Fibroblast of pulmonary artery (primary cell): Measurements from ENCODE around the gene FAM161A.

Experiments
- DNase-seq: peaks from one replicate; pipeline ENCODE4 v3.0.0-alpha.2; 2010; ENCODE audit warnings: low read depth
- H3K4me3 ChIP-seq: replicated peaks from 2 replicates; pipeline ENCODE4 v1.5.1; 2011; ENCODE audit warnings: low read depth, mild to moderate bottlenecking, control low read depth, low read length, moderate library complexity
- CTCF ChIP-seq: IDR thresholded peaks from 2 replicates; pipeline ENCODE4 v1.5.1; 2011; ENCODE audit warnings: mild to moderate bottlenecking, control low read depth, low read length, inconsistent platforms; ENCODE audit errors: missing control alignments

Gene FAM161A

GRCh38 chr2:61789807-61790602 lies 63.9 kb downstream of the FAM161A start:
- DNase-seq: no peak
- TF ChIP-seq CTCF: no peak

GRCh38 chr2:61787941-61788563 lies 65.8 kb downstream of the FAM161A start:
- TF ChIP-seq CTCF: no peak
- DNase-seq: no peak
- H3K4me3 ChIP-seq: no peak overlapping the region

More at GRCh38 chr2:61789807-61790602, 63.9 kb downstream of the FAM161A start:
- H3K4me3 ChIP-seq: no peak overlapping the region

GRCh38 chr2:61786876-61787275 lies 67.0 kb downstream of the FAM161A start:
- no peak for TF ChIP-seq CTCF
- H3K4me3 ChIP-seq: no peak overlapping the region
- DNase-seq: no peak

GRCh38 chr2:61785583-61785982 lies 68.3 kb downstream of the FAM161A start:
- no peak for DNase-seq
- H3K4me3 ChIP-seq: no peak overlapping the region
- no peak for TF ChIP-seq CTCF

- DNase-seq: no peak
- H3K4me3 ChIP-seq: no peak overlapping the region
- no peak for TF ChIP-seq CTCF
Observed at GRCh38 chr2:61784643-61785042, 69.2 kb downstream of the FAM161A start.

GRCh38 chr2:61775956-61776570 lies 77.8 kb downstream of the FAM161A start:
- TF ChIP-seq CTCF: no peak
- no peak for DNase-seq
- H3K4me3 ChIP-seq: no peak overlapping the region
